HPDE6-E6E7 (cell line): ENCODE data around the gene SCFD2.
"Not testable (repeated sequence)": the region's sequence is repeated elsewhere in the genome, so short reads cannot be mapped to it uniquely, and the experiment has no call there.

Source experiments
- DNase-seq: peaks from one replicate; pipeline ENCODE4 v3.0.0; 2011; ENCODE audit warnings: missing footprints; ENCODE audit errors: extremely low spot score

SCFD2 gene

DNA sequence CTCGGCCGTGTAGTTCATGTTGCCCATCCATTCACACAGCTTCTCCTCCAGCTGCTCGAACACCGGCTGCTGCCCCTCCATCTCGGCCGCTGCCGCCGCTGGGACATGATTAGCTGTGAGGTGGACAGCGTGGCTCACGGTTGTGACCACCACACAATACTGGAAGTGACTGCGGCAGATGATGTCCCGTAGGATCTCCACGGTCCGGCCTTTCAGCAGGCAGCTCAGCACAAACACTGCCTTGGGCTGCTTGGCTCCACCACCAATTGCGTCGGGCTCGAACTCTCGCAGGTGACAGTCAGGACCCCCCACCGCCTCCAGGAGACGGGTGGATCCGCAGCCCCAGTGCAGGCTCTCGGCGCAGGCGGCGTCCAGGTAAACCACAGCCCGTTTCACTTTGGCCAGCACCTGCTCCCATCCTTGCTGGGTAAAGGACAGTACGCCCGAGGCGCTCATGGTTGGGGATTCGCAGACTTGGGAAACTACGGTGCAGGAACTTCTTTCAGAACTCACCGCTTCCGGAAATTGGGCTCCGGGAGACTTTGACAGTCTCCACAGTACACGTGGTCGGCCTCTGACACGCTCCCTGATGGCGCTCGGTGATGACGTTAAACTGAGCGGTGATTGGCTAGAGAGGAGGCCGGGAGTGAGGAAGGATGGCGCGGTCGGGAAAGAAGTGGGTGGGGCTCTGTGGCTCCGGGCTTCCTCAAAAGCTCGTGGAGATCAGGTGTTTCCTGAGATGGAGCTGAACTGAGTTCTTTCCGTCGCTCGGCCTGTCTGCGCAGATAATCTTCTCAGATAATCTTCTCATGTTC is at the start of gene SCFD2:
Gene SCFD2 (minus strand): TSS at position 576 of the 815 bp plus-strand sequence.
- DNase-seq, result peak; percentile 99

DNA sequence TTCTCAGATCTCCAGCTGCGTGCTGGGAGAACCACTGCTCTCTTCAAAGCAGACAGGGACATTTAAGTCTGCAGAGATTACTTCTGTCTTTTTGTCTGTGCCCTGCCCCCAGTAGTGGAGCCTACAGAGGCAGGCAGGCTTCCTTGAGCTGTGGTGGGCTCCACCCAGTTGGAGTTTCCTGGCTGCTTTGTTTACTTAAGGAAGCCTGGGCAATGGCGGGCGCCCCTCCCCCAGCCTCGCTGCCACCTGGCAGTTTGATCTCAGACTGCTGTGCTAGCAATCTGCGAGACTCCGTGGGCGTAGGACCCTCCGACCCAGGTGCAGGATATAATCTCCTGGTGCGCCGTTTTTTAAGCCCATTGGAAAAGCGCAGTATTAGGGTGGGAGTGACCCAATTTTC is 43.6 kb upstream of the SCFD2 start:
- not testable (repeated sequence) for DNase-seq

DNA sequence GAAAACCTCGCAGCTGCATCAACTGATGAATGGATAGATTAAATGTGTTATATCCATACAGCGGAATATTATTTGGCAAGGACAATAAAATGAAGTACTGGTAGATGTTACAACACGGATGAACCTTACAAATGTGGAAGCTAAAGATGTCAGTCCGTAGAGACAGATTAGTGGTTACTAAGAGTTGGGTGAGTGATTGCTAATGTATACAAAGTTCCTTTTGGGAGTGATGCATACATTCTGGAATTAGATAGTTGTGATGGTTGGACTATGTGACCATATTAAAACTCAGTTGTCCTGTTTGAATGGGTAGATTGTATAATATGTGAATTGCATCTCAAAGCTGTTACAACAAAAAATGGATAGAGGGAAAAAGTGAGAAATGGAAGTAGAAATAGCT is 14.4 kb upstream of the SCFD2 start:
- DNase-seq, result no peak

DNA sequence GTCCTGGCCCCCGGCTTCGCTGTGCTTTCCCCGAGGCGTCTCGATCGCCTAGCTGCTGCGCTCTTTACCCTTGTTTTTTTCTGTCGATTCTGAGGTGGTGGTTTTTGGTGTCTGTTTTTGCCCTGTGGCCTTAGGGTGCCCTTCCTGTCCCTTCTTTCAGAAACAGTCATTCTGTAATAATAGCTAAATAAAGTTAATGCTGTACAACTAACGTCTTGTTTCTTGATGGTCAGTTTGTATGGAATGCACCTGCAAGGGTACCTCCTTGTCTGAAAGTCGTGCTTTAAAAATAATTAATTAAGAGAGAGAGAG is 12.3 kb upstream of the SCFD2 start:
- no peak for DNase-seq

DNA sequence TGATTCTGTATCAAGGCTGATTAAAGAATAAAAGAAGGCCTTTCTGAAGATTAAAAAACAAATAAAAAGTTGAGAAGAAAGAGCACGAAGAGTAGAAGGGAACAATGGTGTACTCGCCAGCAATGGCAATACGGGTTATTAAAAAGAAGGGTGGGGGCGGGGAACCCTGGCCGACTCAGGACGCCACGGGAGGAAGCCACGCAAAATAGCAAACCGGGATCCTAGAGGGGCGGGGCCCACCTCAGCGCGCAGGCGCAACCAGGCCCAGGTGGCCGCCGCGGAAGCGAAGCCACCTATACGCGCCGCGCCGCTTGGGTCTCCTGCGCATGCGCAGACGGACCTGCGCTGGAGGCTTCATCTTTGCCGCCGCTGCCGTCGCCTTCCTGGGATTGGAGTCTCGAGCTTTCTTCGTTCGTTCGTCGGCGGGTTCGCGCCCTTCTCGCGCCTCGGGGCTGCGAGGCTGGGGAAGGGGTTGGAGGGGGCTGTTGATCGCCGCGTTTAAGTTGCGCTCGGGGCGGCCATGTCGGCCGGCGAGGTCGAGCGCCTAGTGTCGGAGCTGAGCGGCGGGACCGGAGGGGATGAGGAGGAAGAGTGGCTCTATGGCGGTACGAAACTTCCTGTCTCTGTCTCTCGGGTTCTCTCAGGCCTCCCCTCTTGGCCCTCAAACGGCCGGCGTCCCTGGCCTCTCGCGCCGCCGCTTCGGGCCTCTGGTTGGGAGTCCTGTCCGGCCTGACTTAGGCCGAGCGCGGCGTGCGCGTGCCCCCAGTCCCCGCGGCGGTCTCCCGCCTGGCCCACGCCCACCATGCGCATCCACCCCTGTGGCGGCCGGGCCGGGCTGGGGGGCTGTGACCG is 11.7 kb upstream of the SCFD2 start, which contains the start of gene FIP1L1:
Gene FIP1L1 (plus strand): TSS at position 323 of the 852 bp plus-strand sequence. CDS start 198 bp downstream, at position 521.
- peak; percentile 94 for DNase-seq

DNA sequence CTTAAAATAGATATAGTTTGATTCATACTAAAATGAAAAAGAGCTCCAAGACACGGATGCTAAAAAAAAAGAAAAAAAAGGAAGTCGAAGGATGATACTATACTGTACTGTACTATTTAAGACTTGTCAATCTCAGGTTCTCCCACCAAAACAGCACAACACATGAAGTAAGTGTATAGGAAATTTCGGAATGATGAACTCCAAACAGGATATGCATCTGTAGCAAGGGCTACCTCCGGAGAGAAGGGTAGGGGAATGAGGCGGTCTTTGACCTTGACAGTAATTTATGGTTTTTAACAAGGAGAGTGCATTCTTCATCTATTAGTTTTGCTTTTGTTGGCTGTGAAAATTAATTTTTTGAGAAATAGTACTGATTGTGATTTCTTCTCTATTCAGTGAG is 11.0 kb upstream of the SCFD2 start:
- no peak for DNase-seq

DNA sequence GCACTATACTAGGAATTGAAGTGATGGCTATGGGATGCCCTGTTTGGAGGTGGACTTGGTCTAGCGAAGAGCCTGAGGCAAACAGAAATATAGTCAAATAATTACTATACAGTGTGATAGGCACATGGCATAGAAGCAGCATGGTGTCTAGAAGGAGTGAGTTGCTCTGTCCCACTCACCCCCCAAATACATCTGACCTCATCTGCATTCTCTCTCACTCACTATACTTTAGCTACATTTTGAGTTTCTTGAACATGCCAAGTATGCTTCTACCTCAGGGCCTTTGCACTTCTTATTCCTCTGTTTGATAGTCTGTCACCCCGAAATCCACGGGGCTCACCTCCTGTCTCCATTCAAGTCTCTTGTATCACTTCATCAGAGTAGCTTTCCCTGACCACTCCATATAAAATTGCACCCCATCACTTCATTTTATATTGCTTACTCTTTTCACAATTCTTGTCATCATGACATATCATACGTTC is 9.0 kb upstream of the SCFD2 start:
- no peak for DNase-seq

DNA sequence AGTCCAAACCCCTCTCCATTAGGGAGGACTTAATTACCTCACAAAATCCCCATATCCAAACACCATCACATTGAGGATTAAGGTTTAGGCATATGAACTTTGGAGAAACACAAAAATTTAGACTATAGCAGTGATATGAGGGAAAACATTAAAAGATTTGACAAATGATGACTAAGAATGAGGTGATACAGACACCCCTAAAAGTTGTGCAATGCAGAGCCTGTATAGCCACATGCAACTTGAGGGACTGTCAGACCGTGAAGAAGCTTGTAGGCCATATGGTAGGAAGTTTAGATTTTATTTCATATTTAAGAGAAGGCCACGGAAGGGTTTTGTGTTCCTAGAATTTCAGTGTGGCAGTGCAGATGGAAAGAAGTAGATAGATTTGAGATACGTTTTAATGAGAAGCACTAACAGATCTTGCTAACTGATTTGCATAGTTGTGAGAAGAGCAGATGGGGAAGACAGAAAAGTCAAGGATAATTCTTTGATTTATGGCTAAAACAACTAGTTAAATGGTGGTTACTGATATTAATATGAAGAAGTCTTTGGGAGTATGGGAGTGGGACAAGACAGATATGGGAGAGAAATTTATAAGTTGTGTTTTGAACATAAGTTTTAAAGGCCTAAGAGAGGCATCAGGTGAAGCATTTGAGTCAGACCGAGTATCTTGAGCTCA is 6.1 kb upstream of the SCFD2 start:
- no peak for DNase-seq

DNA sequence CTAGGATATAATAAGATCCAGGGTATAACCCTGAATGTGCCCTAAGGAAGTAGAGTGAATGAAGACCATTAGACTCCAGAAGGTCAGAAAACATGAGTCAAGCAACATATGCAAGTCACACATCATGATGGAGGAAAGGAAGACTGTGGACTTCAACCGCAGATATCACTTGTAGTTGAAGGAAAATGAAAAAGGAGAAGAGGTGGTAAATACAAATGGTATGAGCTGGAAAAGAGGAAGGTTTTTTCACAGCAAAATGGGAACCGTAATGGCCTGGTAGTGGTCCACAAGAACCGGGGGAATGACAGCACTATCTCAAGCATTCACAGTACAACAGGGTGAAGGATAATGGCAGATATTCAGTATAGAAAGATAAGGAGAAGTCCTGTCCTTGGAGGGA is 5.2 kb upstream of the SCFD2 start:
- DNase-seq, result no peak

DNA sequence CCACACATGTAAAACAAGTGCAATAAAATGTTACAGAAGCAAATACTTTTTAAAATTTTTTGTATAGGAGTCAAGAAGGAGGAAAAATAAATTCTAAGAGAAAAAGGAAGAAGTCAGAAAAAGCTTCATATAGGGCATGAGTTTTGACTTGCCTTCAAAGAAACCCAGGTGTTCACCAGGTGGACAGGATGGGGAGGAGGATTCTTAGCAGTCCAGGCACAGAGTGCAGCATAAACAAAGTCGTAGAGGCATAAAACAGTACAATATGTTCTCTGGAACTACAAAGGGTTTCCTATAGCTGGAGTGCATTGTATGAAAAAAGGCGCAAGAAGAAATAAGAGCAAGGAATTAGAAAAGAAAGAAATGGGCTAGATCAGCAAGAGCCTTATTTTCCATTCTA is 1.9 kb upstream of the SCFD2 start:
- DNase-seq, result no peak

DNA sequence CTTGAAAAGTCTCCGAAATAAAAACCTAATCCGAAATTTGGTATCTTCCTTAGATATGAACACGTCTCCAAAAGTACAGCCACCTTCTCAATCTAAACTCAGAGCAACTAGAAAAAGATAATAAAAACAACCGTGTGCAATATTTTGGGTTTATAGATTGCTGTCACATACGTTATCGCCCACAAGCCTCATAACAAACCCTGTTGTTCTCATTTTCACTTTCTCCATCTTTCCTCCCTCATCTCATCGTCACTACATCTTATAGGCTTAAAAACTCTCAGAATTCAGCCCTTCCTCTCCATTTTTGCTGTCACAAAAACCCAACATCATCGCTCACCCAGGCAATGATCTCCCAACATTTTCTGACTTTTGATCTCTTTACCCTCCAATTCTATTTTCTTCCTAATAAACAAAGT is 448 bp upstream of the SCFD2 start:
- no peak for DNase-seq

DNA sequence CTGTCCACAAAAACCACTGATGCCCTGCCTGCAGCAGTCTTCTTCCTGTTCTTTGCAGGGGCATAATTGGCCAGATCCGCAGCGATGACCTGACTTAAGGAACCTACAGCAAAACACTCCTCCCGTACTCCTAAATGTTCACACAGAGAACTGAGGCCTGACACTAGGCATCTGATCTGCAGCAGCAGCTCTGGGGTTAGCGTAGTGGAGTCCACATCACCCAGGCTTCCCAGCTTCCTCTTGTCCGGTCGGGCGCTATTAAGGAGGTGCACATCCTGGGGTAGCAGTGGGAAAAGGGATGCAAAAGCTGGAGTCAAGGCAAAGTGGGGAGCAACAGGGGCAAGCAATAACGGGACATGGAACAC is 758 bp downstream of the SCFD2 start:
- DNase-seq, result no peak

DNA sequence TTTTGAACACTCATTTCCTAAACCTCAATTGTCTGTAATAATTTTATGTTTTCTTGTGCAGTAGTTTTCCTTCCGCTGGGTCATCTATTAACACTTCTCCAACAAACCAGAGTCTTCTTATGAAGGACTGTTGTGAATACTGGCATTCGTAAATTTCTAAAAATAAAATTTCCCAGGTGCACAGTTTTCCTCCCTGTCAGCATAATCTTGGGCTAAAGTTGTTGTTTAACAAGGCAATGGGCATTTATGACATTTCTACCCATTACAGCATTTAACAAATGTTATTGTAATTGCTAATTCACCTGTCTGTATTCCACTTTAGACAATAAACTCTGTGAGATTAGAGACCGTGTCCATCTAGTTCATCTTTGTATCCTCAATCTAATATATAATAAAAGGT is 1.2 kb downstream of the SCFD2 start:
- DNase-seq, result no peak

DNA sequence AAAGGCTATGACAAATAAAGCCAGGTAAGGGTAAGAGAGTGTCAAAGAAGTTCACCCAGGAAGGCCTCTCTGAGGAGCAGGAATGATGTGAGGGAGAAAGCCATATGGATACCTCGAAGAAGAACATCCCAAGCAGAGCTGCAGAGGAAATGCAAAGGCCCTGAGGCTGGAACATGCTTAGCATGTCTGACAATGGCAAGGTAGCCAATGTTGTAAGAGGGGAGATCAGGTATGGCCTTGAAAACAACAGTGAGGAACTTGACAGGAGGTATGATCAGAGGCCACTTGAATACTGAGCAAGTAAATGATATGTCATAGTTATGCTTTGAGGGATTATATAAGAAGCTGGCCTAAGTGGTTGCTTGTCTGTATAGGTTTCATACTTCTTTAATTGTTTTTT is 3.8 kb downstream of the SCFD2 start:
- DNase-seq, result no peak

DNA sequence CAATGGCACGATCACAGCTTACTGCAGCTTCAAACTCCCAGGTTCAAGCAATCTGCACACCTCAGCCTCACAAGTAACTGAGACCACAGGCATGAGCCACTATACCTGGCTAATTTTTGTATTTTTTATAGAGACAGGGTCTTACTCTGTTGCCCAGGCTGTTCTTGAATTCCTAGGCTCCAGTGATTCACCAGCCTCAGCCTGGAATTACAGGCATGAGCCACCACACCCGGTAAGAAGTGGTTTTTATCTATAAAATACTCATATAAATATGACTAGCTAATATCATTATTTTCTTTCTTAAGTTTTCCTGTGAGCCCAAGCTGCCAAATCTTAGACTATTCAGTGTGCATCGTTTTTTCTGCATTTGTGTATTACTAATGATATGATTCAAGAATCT is 4.4 kb downstream of the SCFD2 start:
- no peak for DNase-seq

DNA sequence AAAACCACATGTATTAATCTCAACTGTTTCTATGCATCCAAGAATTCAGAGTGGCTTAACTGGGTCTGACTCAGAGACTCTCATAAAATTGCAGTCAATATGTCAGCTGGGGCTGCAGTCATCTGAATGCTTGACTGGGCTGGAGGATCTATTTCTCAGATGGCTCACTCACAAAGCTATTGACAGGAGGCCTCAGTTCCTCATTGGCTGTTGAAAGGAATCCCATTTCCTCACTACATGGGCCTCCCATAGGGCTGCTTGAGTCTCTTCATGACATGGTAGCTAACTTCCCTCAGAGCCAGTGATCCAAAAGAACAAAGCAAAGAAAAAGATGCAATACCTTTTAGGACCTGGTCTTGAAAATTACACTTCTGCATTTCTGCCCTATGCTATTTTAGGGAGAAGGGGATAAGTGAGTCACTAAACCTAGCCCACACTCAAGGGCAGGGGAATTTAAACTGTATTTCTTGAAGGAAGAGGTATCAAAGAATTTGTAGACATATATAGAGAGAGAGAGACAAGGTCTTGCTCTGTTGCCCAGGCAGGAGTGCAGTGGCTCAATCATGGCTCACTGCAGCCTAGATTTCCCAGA is 9.8 kb downstream of the SCFD2 start:
- DNase-seq, result no peak

DNA sequence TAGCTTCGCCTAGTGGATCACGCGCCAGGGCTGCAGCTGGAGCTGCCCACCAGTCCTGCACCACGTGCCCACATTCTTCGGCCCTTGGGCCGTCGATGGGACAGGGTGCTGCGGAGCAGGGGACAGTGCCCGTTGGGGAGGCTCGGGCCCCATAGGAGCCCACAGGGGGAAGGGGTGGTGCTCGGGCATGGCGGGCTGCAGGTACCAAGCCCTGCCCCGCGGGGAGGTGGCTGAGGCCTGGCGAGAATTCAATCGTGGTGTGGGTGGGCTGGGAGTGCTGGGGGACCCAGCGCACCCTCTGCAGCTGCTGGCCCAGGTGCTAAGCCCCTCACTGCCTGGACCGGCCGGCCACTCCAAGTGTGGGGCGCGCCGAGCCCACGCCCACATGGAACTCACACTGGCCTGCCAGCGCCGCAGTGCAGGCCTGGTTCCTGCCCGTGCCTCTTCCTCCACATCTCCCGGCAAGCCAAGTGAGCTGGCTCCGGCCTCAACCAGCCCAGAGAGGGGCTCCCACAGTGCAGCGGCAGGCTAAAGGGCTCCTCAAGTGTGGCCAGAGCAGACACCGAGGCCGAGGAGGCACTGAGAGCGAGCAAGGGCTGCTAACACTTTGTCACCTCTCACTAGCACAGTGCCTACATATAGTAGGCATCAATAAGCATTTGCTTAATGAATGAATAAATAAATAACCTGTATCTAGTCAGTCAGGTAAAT is 11.7 kb downstream of the SCFD2 start:
- DNase-seq, result no peak

DNA sequence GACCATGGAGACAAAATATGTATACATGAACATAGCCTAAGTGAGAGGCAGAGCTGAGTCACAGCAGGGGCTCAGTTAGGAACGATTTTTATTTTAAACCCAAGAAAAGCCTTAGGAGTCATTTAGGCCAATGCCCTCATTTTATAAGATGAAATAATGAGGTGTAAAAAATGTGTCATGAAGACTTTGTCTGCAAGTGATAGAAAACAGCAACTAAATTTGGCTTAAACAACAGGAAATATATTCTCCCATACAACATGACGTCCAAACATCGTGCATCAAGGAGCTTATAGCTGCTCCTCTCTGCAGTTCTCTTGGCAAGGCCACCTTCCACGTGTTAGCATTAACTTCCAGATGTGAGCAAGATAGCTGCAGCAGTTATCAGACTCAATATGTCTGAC is 16.8 kb downstream of the SCFD2 start:
- no peak for DNase-seq

DNA sequence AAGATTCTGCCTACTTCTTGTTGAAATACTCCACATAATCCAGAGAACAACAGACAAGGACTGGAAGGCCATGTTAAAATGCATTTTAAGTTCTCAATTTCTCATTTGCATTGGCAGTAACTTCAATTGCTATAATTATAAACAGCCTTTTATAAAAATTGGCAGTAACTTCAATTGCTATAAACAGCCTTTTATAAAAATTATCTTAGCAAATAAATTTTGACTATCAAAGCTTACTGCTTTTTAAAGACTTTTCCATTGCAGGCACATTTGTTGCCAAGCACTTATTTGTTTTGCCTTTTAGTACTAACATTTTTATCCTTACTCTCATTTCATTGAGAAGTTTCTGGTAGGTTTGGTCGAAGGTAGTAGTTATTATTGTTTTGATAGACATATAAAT is 17.8 kb downstream of the SCFD2 start:
- DNase-seq, result no peak

DNA sequence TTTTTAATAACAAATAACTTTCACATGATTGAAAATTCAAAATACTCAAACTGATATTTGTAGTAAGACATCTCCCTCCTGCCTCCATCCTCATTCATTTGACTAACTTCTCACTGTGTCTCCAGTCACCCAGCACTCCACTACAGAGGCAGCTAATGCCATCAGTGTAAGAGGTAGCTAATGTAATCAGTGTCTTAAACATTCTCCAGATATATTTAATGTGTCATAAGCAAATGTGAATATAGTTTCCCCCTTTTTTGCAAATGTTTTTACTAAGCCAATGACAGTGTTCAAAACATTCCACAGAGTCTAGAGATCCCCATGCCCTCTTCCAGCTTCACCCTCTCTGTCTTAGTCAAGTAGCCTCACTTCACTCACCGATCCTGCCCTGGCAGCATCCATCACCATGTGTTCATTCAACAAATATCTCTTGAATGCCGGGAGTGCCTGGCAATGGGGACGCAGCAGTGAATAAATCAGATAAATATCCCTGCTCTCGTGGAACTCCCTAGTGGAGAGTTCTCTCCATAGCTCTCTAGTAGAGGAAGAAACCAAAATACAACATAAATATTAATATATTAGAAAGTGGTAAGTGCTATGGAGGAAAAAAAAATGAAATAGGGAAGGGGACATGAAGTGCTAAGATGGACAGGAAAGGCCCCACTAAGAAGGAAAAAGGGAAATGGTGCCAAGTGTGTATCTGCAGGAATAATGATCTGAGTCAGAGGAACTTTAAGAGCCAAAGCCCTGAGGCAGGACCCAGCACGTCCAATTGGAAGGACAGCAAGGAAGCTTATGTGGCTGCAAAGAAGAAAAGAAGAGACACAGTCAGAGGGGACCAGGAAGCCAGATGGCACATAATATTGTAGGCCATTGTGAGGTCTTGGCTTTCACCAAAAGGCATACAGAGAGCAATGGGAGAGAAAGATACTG is 18.7 kb downstream of the SCFD2 start:
- peak; percentile 29 for DNase-seq
